ENCODE data around the gene GRHL1.

Gene GRHL1

DNA sequence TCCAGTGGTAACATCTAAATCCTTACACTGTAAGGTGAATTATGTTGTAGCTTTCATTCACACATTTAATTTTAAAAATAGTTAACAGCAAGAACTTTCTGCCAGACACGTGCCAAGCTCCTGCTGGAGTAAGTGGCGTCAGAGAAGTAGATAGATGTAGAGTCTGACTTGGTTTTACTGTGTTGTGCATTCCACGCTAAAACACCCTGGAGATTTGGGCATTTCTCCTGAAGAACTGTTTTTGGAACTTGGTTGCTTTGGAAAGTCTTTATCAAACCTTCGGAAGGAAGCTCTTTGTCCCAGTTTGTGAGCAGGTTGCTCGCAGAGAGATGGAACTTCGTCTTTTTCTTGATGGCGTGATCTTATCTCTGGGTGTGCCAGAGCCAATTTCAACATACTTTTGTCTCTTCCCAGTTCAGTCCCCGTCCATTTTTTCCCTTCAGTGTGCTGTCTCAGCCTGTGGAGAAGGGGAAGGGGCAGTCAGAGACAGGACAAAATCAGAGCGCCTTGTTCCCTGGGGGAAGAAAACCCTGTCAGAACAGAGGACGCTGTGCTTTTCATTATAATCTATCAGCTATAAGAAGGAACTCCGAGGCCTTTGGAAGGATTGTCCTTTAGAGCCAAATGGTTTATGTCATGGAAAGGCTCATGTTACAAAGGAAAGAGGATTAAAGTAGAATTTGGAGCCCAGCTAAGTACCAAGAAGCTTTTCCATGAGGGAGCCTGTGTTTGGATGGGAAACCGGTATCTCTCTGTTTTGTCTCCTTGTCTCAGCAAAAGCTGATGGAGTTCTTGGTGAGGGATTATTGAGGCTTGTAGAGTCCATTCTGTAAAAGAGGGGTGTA lies 18.9 kb downstream of the GRHL1 start:
- in situ Hi-C loops (cut with HindIII; ENCODE audit: low pct_unique_long_range_greater_than_20kb, low sequenced_read_pairs), result no loop called here
- no peak for TF ChIP-seq JUND (IDR thresholded peaks at IDR 0.05; ENCODE audit: low read depth)
- DNase-seq (ENCODE audit: low read depth in 1 of 2, low spot score in 1 of 2), result no peak

DNA sequence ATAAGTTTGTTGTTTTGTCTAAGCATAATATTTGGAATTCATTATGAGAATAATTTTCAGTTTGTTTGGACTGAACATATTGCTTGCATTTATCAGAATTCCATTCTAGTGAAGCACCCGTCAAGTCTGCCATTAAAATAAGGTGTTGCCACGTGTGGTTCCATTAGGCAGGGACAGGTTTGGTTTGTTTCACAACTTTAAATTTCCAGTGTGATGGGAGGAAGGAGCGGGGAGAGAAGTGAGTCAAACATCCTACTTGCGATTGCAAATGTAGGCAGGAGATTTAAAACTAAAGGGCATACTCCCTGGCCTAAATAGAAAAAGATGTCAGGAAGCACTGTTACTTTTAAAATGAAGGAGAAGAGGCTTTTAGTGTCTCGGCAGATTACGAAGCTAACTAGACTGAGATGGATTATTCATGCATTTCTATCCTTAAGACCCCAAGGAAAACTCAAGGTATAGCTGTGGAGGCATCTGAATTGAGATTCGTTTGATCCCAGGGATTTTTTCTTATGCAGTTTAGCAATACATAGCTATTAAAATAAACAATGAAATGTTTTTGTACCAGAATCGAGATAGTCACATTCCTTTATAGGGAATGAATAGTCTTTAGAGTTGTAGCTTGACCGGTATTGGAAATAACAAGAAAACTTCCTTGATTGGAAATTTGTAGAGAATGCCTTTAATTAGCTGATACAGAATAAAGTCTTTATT lies 19.8 kb downstream of the GRHL1 start:
- no peak for DNase-seq (ENCODE audit: low read depth in 1 of 2, low spot score in 1 of 2)
- TF ChIP-seq JUND (IDR thresholded peaks at IDR 0.05; ENCODE audit: low read depth), result no peak
- in situ Hi-C loops (cut with HindIII; ENCODE audit: low pct_unique_long_range_greater_than_20kb, low sequenced_read_pairs), result no loop called here

- no peak for DNase-seq (ENCODE audit: low read depth in 1 of 2, low spot score in 1 of 2)
- TF ChIP-seq JUND (IDR thresholded peaks at IDR 0.05; ENCODE audit: low read depth), result no peak
- in situ Hi-C loops (cut with HindIII; ENCODE audit: low pct_unique_long_range_greater_than_20kb, low sequenced_read_pairs), result no loop called here
Measured at GRCh38 chr2:9971890-9972289, 20.4 kb downstream of the GRHL1 start.

DNA sequence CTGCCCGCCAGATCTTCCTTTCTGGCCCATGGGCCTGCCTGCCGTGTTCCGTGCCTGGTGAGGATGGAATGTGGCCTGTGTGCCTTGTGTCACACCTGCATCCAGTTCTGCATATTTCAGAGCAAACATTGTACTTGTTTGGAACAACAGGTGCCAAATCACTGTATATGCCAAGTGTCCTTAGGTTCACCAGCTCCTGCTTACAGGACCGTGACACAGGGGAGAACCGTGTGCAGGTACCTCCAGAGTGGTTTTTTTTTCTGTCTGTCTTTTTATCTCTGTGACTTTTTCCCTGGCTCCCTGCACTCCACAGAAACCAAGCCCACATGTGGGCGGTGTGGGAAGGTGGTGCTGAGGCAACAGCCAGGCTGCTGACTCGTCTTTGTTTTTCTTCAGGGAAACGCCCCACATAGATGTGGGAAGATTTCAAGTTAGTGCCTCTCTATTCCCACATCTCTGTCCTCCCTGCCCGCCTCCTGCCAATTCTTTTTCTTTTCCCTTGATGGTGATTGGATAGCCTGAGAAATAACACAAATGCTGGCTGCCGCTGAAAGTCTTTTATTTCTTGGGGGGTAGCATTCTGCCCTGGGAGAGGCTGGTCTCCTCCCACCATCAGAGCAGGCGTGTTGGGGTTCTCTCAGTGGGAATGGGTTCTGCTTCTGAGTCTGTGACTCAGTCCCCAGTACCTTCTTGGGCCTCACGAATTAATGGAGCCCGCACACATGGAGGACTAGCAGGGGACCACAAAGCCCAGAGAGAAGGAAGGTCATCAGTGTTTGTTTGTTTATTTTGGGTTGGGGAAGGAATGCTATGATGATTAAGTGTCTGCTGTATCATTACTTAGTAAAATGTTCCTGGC lies 21.4 kb downstream of the GRHL1 start:
- peak; percentile 40 to 78 for DNase-seq (ENCODE audit: low read depth in 1 of 2, low spot score in 1 of 2)
- in situ Hi-C loops (cut with HindIII; ENCODE audit: low pct_unique_long_range_greater_than_20kb, low sequenced_read_pairs), result no loop called here
- no peak for TF ChIP-seq JUND (IDR thresholded peaks at IDR 0.05; ENCODE audit: low read depth)

- TF ChIP-seq JUND (IDR thresholded peaks at IDR 0.05; ENCODE audit: low read depth), result no peak
- no peak for DNase-seq (ENCODE audit: low read depth in 1 of 2, low spot score in 1 of 2)
- in situ Hi-C loops (cut with HindIII; ENCODE audit: low pct_unique_long_range_greater_than_20kb, low sequenced_read_pairs), result no loop called here
Measured at GRCh38 chr2:9973690-9974089, 22.2 kb downstream of the GRHL1 start.

- TF ChIP-seq JUND (IDR thresholded peaks at IDR 0.05; ENCODE audit: low read depth), result no peak
Measured at GRCh38 chr2:9974343-9974742, 22.9 kb downstream of the GRHL1 start.

DNA sequence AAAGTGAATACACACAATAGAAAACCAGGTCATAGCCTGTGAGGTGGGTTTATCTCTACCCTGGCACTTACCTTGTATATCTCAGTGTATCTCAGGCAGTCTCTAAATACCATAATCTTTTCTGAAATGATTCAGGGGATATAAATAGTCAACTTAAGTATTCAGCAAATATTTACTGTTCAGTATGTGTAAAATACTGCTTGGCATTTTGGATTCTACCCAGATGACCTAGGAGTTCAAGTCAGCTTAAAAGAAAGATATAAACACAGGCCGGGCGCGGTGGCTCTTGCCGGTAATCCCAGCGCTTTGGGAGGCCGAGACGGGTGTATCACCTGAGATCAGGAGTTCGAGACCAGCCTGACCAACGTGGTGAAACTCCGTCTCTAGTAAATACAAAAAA lies 23.8 kb downstream of the GRHL1 start:
- in situ Hi-C loops (cut with HindIII; ENCODE audit: low pct_unique_long_range_greater_than_20kb, low sequenced_read_pairs), result no loop called here
- no peak for DNase-seq (ENCODE audit: low read depth in 1 of 2, low spot score in 1 of 2)
- TF ChIP-seq JUND (IDR thresholded peaks at IDR 0.05; ENCODE audit: low read depth), result no peak

More at GRCh38 chr2:9974343-9974742, 22.9 kb downstream of the GRHL1 start:
- no peak for DNase-seq (ENCODE audit: low read depth in 1 of 2, low spot score in 1 of 2)
- in situ Hi-C loops (cut with HindIII; ENCODE audit: low pct_unique_long_range_greater_than_20kb, low sequenced_read_pairs), result no loop called here

DNA sequence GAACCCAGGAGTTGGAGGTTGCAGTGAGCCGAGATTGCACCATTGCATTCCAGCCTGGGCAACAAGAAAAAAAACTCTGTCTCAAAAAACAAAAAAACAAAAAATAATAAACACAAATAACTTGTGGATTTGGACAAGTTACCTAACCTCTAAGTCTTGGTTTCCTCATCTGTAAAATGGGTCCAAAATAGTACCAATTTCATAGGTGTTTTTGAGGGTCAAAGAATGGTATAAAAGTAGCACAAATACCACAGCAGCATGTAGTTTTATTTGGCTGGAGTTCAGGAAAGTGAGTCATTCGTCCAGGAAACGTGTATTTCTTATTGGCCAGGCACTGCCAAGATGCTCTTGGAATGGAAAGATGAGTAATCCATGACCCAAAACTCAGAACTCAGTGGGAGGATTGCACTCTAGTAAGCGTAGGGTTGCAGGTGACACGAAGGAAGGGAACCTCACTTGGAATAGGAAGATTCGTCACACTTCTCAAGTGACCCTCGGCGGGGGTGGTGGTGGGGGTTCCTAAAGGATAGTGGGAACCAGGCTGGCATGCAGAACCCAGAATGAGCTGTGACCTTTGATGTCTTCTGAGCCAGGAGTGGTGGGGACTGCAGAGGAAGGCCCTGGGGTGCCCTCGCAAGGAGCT lies 24.4 kb downstream of the GRHL1 start:
- in situ Hi-C loops (cut with HindIII; ENCODE audit: low pct_unique_long_range_greater_than_20kb, low sequenced_read_pairs), result no loop called here
- no peak for TF ChIP-seq JUND (IDR thresholded peaks at IDR 0.05; ENCODE audit: low read depth)
- DNase-seq (ENCODE audit: low read depth in 1 of 2, low spot score in 1 of 2), result peak in 1 of 2 experiments; percentile 45

DNA sequence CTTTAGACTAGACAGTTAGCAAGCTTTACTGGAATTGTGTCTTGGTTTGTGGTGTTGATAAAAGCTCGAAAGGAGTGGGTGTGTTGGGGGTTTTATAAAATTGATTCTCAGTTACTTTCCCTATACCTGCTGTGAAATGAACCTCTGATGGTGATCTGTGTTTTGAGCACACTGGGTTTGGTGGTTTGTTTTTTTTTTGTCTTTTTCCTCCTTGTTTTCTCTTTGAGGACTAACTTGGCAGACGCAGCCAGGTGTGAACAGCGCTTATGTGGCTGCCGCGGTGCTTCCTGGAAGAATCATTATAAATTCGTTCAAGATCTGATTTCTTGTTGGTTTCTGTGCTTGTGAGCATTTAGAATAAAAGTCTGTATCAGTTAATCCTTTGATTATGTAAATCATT lies 28.5 kb downstream of the GRHL1 start:
- no peak for DNase-seq (ENCODE audit: low read depth in 1 of 2, low spot score in 1 of 2)
- TF ChIP-seq JUND (IDR thresholded peaks at IDR 0.05; ENCODE audit: low read depth), result no peak
- in situ Hi-C loops (cut with HindIII; ENCODE audit: low pct_unique_long_range_greater_than_20kb, low sequenced_read_pairs), result no loop called here

GRCh38 chr2:9980520-9980919 lies 29.0 kb downstream of the GRHL1 start:
- no peak for DNase-seq (ENCODE audit: low read depth in 1 of 2, low spot score in 1 of 2)
- TF ChIP-seq JUND (IDR thresholded peaks at IDR 0.05; ENCODE audit: low read depth), result no peak
- in situ Hi-C loops (cut with HindIII; ENCODE audit: low pct_unique_long_range_greater_than_20kb, low sequenced_read_pairs), result no loop called here

GRCh38 chr2:9981655-9982054 lies 30.2 kb downstream of the GRHL1 start:
- no peak for DNase-seq (ENCODE audit: low read depth in 1 of 2, low spot score in 1 of 2)
- TF ChIP-seq JUND (IDR thresholded peaks at IDR 0.05; ENCODE audit: low read depth), result no peak
- in situ Hi-C loops (cut with HindIII; ENCODE audit: low pct_unique_long_range_greater_than_20kb, low sequenced_read_pairs), result no loop called here

GRCh38 chr2:9982248-9982647 lies 30.8 kb downstream of the GRHL1 start:
- in situ Hi-C loops (cut with HindIII; ENCODE audit: low pct_unique_long_range_greater_than_20kb, low sequenced_read_pairs), result no loop called here
- TF ChIP-seq JUND (IDR thresholded peaks at IDR 0.05; ENCODE audit: low read depth), result no peak
- no peak for DNase-seq (ENCODE audit: low read depth in 1 of 2, low spot score in 1 of 2)

Measured in T47D (cell line).